Nucleus accumbens (tissue), 56 donors: Measurements from ENCODE around the gene MSH3.

Experiments
- DNase-seq, 56 donors: peaks; one replicate each; lab custom pipeline; 2025; lab: John Stamatoyannopoulos, UW

The MSH3 gene

GRCh38 chr5:80654391-80655230 is at the start of gene MSH3, which contains the start of gene DHFR:
Gene MSH3 (plus strand): TSS chr5:80654652. CDS start chr5:80654728, 76 bp downstream.
Gene DHFR (minus strand): TSS chr5:80654983. CDS start chr5:80654489, 494 bp downstream.
- peak; percentile 17 to 93 (median 80) for DNase-seq

GRCh38 chr5:80607343-80607742 is 47.1 kb upstream of the MSH3 start:
- no peak for DNase-seq

- DNase-seq: no peak
Measured at GRCh38 chr5:80607832-80608231, 46.6 kb upstream of the MSH3 start.

- no peak for DNase-seq
Measured at GRCh38 chr5:80608731-80609130, 45.7 kb upstream of the MSH3 start.

GRCh38 chr5:80609692-80610091 is 44.8 kb upstream of the MSH3 start:
- DNase-seq: no peak

- peak in 2 of 56 donors; percentile 0 to 1 for DNase-seq
Measured at GRCh38 chr5:80615266-80615914, 39.1 kb upstream of the MSH3 start.

GRCh38 chr5:80618438-80618837 is 36.0 kb upstream of the MSH3 start:
- no peak for DNase-seq

GRCh38 chr5:80619086-80619485 is 35.4 kb upstream of the MSH3 start:
- DNase-seq: no peak

- DNase-seq: no peak
Measured at GRCh38 chr5:80620211-80620610, 34.2 kb upstream of the MSH3 start.

- no peak for DNase-seq
Measured at GRCh38 chr5:80622756-80623155, 31.7 kb upstream of the MSH3 start.

GRCh38 chr5:80623999-80624398 is 30.5 kb upstream of the MSH3 start:
- no peak for DNase-seq

GRCh38 chr5:80625230-80625629 is 29.2 kb upstream of the MSH3 start:
- no peak for DNase-seq

GRCh38 chr5:80629281-80629680 is 25.2 kb upstream of the MSH3 start:
- no peak for DNase-seq

GRCh38 chr5:80631278-80632259 is 22.9 kb upstream of the MSH3 start:
- no peak for DNase-seq

- no peak for DNase-seq
Measured at GRCh38 chr5:80632700-80633099, 21.8 kb upstream of the MSH3 start.

- no peak for DNase-seq
Measured at GRCh38 chr5:80634193-80634592, 20.3 kb upstream of the MSH3 start.

- DNase-seq: no peak
Measured at GRCh38 chr5:80641353-80641752, 13.1 kb upstream of the MSH3 start.

GRCh38 chr5:80644900-80645299 is 9.6 kb upstream of the MSH3 start:
- DNase-seq: no peak

- no peak for DNase-seq
Measured at GRCh38 chr5:80646926-80647325, 7.5 kb upstream of the MSH3 start.

- no peak for DNase-seq
Measured at GRCh38 chr5:80653502-80653901, 950 bp upstream of the MSH3 start.

GRCh38 chr5:80654054-80654390 is 430 bp upstream of the MSH3 start:
- no peak for DNase-seq
